Activated CD4-positive, alpha-beta T cell treated with anti-CD3 and anti-CD28 coated beads, Interleukin-2, amount 50 U/mL, for 16 hours (primary cell): ENCODE data around the gene MRPL20.
"Not testable (repeated sequence)": the region's sequence is repeated elsewhere in the genome, so short reads cannot be mapped to it uniquely, and the experiment has no call there.

Experiments used
- DNase-seq: peaks from one replicate; pipeline ENCODE4 v3.0.0-alpha.2; 2020

Gene MRPL20

GRCh38 chr1:1406821-1407635, at the start of gene MRPL20:
Gene MRPL20, minus strand, starts transcription at chr1:1407293. Its CDS starts 76 bp downstream, at chr1:1407217.
- DNase-seq: peak; percentile 97

GRCh38 chr1:1456683-1457255, 49.7 kb upstream of the MRPL20 start:
- DNase-seq: not testable (repeated sequence)

- not testable (repeated sequence) for DNase-seq
Observed at GRCh38 chr1:1455934-1456333, 48.8 kb upstream of the MRPL20 start.

GRCh38 chr1:1455366-1455884, 48.3 kb upstream of the MRPL20 start:
- DNase-seq: no peak

- DNase-seq: not testable (repeated sequence)
Observed at GRCh38 chr1:1454286-1455056, 47.4 kb upstream of the MRPL20 start.

GRCh38 chr1:1452882-1453281, 45.8 kb upstream of the MRPL20 start:
- no peak for DNase-seq

GRCh38 chr1:1452365-1452739, 45.3 kb upstream of the MRPL20 start:
- not testable (repeated sequence) for DNase-seq

- DNase-seq: no peak
Observed at GRCh38 chr1:1451696-1452364, 44.7 kb upstream of the MRPL20 start.

GRCh38 chr1:1450616-1451015, 43.5 kb upstream of the MRPL20 start:
- not testable (repeated sequence) for DNase-seq

GRCh38 chr1:1449099-1449739, 42.1 kb upstream of the MRPL20 start, which contains the start of gene ATAD3C:
Gene ATAD3C, plus strand, starts transcription at chr1:1449689. Its CDS starts 995 bp downstream, at chr1:1450684.
- DNase-seq: no peak

- DNase-seq: not testable (repeated sequence)
Observed at GRCh38 chr1:1446631-1447030, 39.5 kb upstream of the MRPL20 start.

- DNase-seq: no peak
Observed at GRCh38 chr1:1442069-1442770, 35.1 kb upstream of the MRPL20 start.

GRCh38 chr1:1441002-1441888, 34.2 kb upstream of the MRPL20 start:
- peak; percentile 50 for DNase-seq

GRCh38 chr1:1440262-1441001, 33.3 kb upstream of the MRPL20 start:
- DNase-seq: no peak

GRCh38 chr1:1439546-1440261, 32.6 kb upstream of the MRPL20 start:
- DNase-seq: no peak

- no peak for DNase-seq
Observed at GRCh38 chr1:1438531-1439381, 31.7 kb upstream of the MRPL20 start.

GRCh38 chr1:1437904-1438376, 30.8 kb upstream of the MRPL20 start:
- no peak for DNase-seq
